Stimulated activated CD4-positive, alpha-beta T cell treated with anti-CD3 and anti-CD28 coated beads, Interleukin-4, amount 100 ng/mL, for 48 hours (primary cell): ENCODE measurements around the gene HSD3B2.

Experiments
- DNase-seq, 2 donors: peaks; one replicate each; pipeline ENCODE4 v3.0.0-alpha.2; 2020; ENCODE audit warnings: low read depth in 2 of 2

Gene HSD3B2

GRCh38 chr1:119463569-119463968, 48.6 kb downstream of the HSD3B2 start:
- no peak for DNase-seq

GRCh38 chr1:119466445-119466844, 51.5 kb downstream of the HSD3B2 start:
- DNase-seq: no peak

- DNase-seq: no peak
These were observed 52.3 kb downstream of the HSD3B2 start for GRCh38 chr1:119467219-119467618.

- no peak for DNase-seq
These were observed 53.1 kb downstream of the HSD3B2 start for GRCh38 chr1:119467857-119468668.

GRCh38 chr1:119469741-119470140, 54.8 kb downstream of the HSD3B2 start:
- no peak for DNase-seq

- no peak for DNase-seq
These were observed 55.4 kb downstream of the HSD3B2 start for GRCh38 chr1:119470377-119470776.

GRCh38 chr1:119470958-119471357, 56.0 kb downstream of the HSD3B2 start:
- DNase-seq: no peak

- no peak for DNase-seq
These were observed 56.6 kb downstream of the HSD3B2 start for GRCh38 chr1:119471566-119471965.

- DNase-seq: no peak
These were observed 57.3 kb downstream of the HSD3B2 start for GRCh38 chr1:119472080-119472818.
